Liver (tissue), 3 donors: ENCODE data around the gene MSN.

Experiments
- EGR1 ChIP-seq, 2 donors: IDR thresholded peaks; 2 replicates each; pipeline ENCODE4 v1.6.1; 2016 to 2018; ENCODE audit warnings: antibody characterized with exemption in 2 of 2, low read depth in 2 of 2
- GABPA ChIP-seq, 2 donors: IDR thresholded peaks in 1 of 2; conservative IDR thresholded peaks in 1 of 2; 2 replicates each; pipeline ENCODE4 v1.6.1; 2016; ENCODE audit warnings: antibody characterized with exemption in 2 of 2, mild to moderate bottlenecking in 1 of 2, moderate library complexity in 1 of 2
- JUND ChIP-seq, 2 donors: IDR thresholded peaks; 2 replicates each; pipeline ENCODE4 v1.6.1; 2016; ENCODE audit warnings: antibody characterized with exemption in 2 of 2
- RAD21 ChIP-seq, 2 donors: IDR thresholded peaks; 2 replicates each; pipeline ENCODE4 v1.6.1; 2016; ENCODE audit warnings: antibody characterized with exemption in 2 of 2, mild to moderate bottlenecking in 2 of 2
- RXRA ChIP-seq, 2 donors: IDR thresholded peaks; 2 replicates each; pipeline ENCODE4 v1.6.1; 2017 to 2018; ENCODE audit warnings: antibody characterized with exemption in 2 of 2, mild to moderate bottlenecking in 1 of 2
- SP1 ChIP-seq: IDR thresholded peaks from 2 replicates; pipeline ENCODE4 v1.6.1; 2018; ENCODE audit warnings: antibody characterized with exemption, mild to moderate bottlenecking
- TAF1 ChIP-seq: conservative IDR thresholded peaks from 2 replicates; pipeline ENCODE4 v1.6.1; 2016; ENCODE audit warnings: antibody characterized with exemption, mild to moderate bottlenecking
- YY1 ChIP-seq: IDR thresholded peaks from 2 replicates; pipeline ENCODE4 v1.6.1; 2016; ENCODE audit warnings: antibody characterized with exemption, mild to moderate bottlenecking
- ZBTB33 ChIP-seq: IDR thresholded peaks from 2 replicates; pipeline ENCODE4 v1.6.1; 2016; ENCODE audit warnings: antibody characterized with exemption
- TF ChIP-seq, protein P1 (sequence below): fragments of 150-350 bp; IDR thresholded peaks from 2 replicates; pipeline ENCODE4 v1.5.1; 2017; ENCODE audit warnings: improper control_type of control experiment, low read depth, low read length; ENCODE audit not compliant: missing input control
- TF ChIP-seq, protein P2 (sequence below): IDR thresholded peaks from 2 replicates; pipeline ENCODE4 v1.6.1; 2016; ENCODE audit warnings: antibody characterized with exemption
- donor health status: healthy.
- donor health status: healthy.

DNA sequence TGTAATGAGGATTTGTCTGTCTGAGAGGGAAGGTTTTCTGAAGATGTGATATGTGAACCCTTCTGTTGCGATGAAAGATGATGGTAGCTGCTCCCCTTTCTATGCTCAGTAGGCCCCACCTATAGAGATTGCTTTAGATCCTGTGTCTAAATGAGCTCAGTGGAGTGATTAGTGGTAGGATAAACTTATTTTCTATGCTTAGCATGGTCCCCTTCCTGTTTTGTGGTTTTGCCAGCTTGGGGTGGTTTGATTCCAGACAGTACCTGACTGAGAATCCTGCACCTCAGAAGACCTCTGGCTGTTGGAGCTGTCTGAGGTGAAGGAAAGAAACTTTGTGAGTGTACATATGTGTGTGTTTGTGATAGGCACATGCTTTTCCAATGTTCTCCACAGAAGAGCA, 17.7 kb downstream of the MSN start:
- TF ChIP-seq TAF1, result no peak
- TF ChIP-seq, protein P1, sequence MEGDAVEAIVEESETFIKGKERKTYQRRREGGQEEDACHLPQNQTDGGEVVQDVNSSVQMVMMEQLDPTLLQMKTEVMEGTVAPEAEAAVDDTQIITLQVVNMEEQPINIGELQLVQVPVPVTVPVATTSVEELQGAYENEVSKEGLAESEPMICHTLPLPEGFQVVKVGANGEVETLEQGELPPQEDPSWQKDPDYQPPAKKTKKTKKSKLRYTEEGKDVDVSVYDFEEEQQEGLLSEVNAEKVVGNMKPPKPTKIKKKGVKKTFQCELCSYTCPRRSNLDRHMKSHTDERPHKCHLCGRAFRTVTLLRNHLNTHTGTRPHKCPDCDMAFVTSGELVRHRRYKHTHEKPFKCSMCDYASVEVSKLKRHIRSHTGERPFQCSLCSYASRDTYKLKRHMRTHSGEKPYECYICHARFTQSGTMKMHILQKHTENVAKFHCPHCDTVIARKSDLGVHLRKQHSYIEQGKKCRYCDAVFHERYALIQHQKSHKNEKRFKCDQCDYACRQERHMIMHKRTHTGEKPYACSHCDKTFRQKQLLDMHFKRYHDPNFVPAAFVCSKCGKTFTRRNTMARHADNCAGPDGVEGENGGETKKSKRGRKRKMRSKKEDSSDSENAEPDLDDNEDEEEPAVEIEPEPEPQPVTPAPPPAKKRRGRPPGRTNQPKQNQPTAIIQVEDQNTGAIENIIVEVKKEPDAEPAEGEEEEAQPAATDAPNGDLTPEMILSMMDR, result no peak
- TF ChIP-seq, protein P2, sequence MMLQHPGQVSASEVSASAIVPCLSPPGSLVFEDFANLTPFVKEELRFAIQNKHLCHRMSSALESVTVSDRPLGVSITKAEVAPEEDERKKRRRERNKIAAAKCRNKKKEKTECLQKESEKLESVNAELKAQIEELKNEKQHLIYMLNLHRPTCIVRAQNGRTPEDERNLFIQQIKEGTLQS, result no peak
- no peak for TF ChIP-seq GABPA (IDR thresholded peaks at IDR 0.05 in 1 of 2, conservative IDR thresholded peaks at IDR 0.05 in 1 of 2)
- no peak for TF ChIP-seq RAD21 (IDR thresholded peaks at IDR 0.05)
- TF ChIP-seq EGR1 (IDR thresholded peaks at IDR 0.05; ENCODE audit: low read depth in 2 of 2), result no peak
- no peak for TF ChIP-seq SP1
- no peak for TF ChIP-seq RXRA (IDR thresholded peaks at IDR 0.05)
- TF ChIP-seq ZBTB33, result no peak
- TF ChIP-seq JUND (IDR thresholded peaks at IDR 0.05), result no peak
- no peak for TF ChIP-seq YY1
